A549 (cell line): ENCODE data around the gene CREB5. TPM values are rescaled to one million over a fixed set of nuclear protein-coding genes. Genes with fewer than 3 reads are reported as not detected.

Experiments used
- ATAC-seq, 2 experiments: fragments of 200-7000 bp in 1 of 2; fragments of >200 bp in 1 of 2; cut with Nextera tagmentation in 1 of 2; cut with Tn5 transposase in 1 of 2; 3 replicates each; pipeline versions ENCODE4 v1.8.0 to v1.9.1; 2018 to 2020; ENCODE audit warnings: mild to moderate bottlenecking in 1 of 2, moderate library complexity in 1 of 2
- CTCF ChIA-PET: fragments of 300-600 bp; sonication (Branson Sonifier 250); formaldehyde crosslinking; extraction: SDS; loops from one replicate; lab custom pipeline; 2021; ENCODE audit warnings: antibody characterized with exemption, inconsistent platforms; lab: Yijun Ruan, JAX
- POLR2A ChIA-PET: fragments of 350-600 bp; formaldehyde crosslinking; extraction: SDS; loops from one replicate; lab custom pipeline; 2021; ENCODE audit warnings: antibody characterized with exemption, inconsistent platforms; lab: Yijun Ruan, JAX
- DNase-seq, 2 experiments: peaks; one replicate each; pipeline versions ENCODE4 v3.0.0 to v3.0.0-alpha.2; 2011 to 2016; ENCODE audit warnings: low read depth in 1 of 2, low spot score in 1 of 2
- FAIRE-seq: peaks from 2 replicates; lab custom pipeline; 2011; peaks lifted over from hg19 to GRCh38; lab: Jason Lieb, UNC
- H3K27ac ChIP-seq, 2 experiments: fragments of >200 bp; sonication (Bioruptor Twin); formaldehyde crosslinking; 3 replicates each; pipeline ENCODE4 v1.5.1; 2016 to 2017
- H3K4me1 ChIP-seq: fragments of >200 bp; sonication (Bioruptor Twin); formaldehyde crosslinking; 3 replicates; pipeline ENCODE4 v1.6.1; 2016
- H3K4me2 ChIP-seq: fragments of >200 bp; sonication (Bioruptor Twin); formaldehyde crosslinking; 3 replicates; pipeline ENCODE4 v1.6.1; 2016
- H3K4me3 ChIP-seq: fragments of >200 bp; sonication (Bioruptor Twin); formaldehyde crosslinking; 3 replicates; pipeline ENCODE4 v1.5.1; 2016
- H3K9me3 ChIP-seq: fragments of >200 bp; sonication (Bioruptor Twin); formaldehyde crosslinking; 3 replicates; pipeline ENCODE4 v1.6.1; 2016
- CBX2 ChIP-seq: fragments of 200-600 bp; sonication (generic); IDR thresholded peaks from 2 replicates; pipeline ENCODE4 v1.6.1; 2016; ENCODE audit warnings: low read depth, mild to moderate bottlenecking, borderline replicate concordance
- CEBPB ChIP-seq, 2 experiments: fragments of >200 bp in 1 of 2; sonication (Bioruptor Twin) in 1 of 2; formaldehyde crosslinking in 1 of 2; IDR thresholded peaks; 2 replicates each; pipeline ENCODE4 v1.6.1; 2012 to 2016
- EP300 ChIP-seq, 2 experiments: fragments of >200 bp; sonication (Bioruptor Twin); formaldehyde crosslinking; IDR thresholded peaks; 2 replicates in 1 of 2; 3 replicates in 1 of 2; pipeline ENCODE4 v1.6.1; 2016 to 2017
- ESRRA ChIP-seq: fragments of 150-350 bp; IDR thresholded peaks from 2 replicates; pipeline ENCODE4 v1.6.1; 2014; ENCODE audit warnings: mild to moderate bottlenecking, low read length, borderline replicate concordance
- FOSL2 ChIP-seq, 2 experiments: fragments of 450-650 bp in 1 of 2; fragments of >200 bp in 1 of 2; sonication (Bioruptor Twin) in 1 of 2; formaldehyde crosslinking; IDR thresholded peaks; 2 replicates each; pipeline versions ENCODE4 v1.5.0 to v1.6.1; 2016 to 2020; ENCODE audit warnings: mild to moderate bottlenecking in 1 of 2, moderate library complexity in 1 of 2
- HOXB13 ChIP-seq: fragments of 250-450 bp; sonication (Bioruptor Pico); IDR thresholded peaks from 2 replicates; pipeline ENCODE4 v1.5.0; 2020; ENCODE audit warnings: low read depth, mild to moderate bottlenecking, moderate library complexity
- JUN ChIP-seq, 2 experiments: fragments of >200 bp; sonication (Bioruptor Twin); formaldehyde crosslinking; IDR thresholded peaks; 2 replicates in 1 of 2; 3 replicates in 1 of 2; pipeline ENCODE4 v1.6.1; 2016 to 2017
- KDM1A ChIP-seq: fragments of 200-600 bp; sonication (generic); IDR thresholded peaks from 2 replicates; pipeline ENCODE4 v1.6.1; 2016; ENCODE audit warnings: low read depth, mild to moderate bottlenecking
- MAFK ChIP-seq: fragments of 450-650 bp; IDR thresholded peaks from 2 replicates; pipeline ENCODE4 v1.6.1; 2014; ENCODE audit not compliant: partially characterized antibody
- MAZ ChIP-seq: fragments of 150-350 bp; IDR thresholded peaks from 2 replicates; pipeline ENCODE4 v1.6.1; 2014; ENCODE audit warnings: antibody characterized with exemption, low read depth, low read length, borderline replicate concordance
- MYC ChIP-seq: IDR thresholded peaks from 2 replicates; pipeline ENCODE4 v1.6.1; 2012; ENCODE audit warnings: mild to moderate bottlenecking, inconsistent platforms, low read length, improper control_type of control experiment, borderline replicate concordance
- NFE2L2 ChIP-seq: fragments of 150-350 bp; conservative IDR thresholded peaks from 2 replicates; pipeline ENCODE4 v1.6.1; 2014; ENCODE audit warnings: low read length
- PBX3 ChIP-seq: IDR thresholded peaks from 2 replicates; pipeline ENCODE4 v1.6.1; 2012
- POLR2AphosphoS2 ChIP-seq: conservative IDR thresholded peaks from 2 replicates; pipeline ENCODE4 v1.6.1; 2012; ENCODE audit warnings: low read length, improper control_type of control experiment, inconsistent platforms
- RARB ChIP-seq: fragments of 250-450 bp; sonication (Bioruptor Pico); IDR thresholded peaks from 2 replicates; pipeline ENCODE4 v1.8.0; 2021; ENCODE audit warnings: mild to moderate bottlenecking, moderate library complexity
- REST ChIP-seq: fragments of 200-600 bp; sonication (generic); IDR thresholded peaks from 2 replicates; pipeline ENCODE4 v1.6.1; 2016; ENCODE audit warnings: antibody characterized with exemption, mild to moderate bottlenecking, moderate library complexity
- RFX5 ChIP-seq: fragments of 450-650 bp; IDR thresholded peaks from 2 replicates; pipeline ENCODE4 v1.7.1; 2014; ENCODE audit warnings: antibody characterized with exemption, mild to moderate bottlenecking, moderate library complexity
- RNF2 ChIP-seq: fragments of 200-600 bp; sonication (generic); IDR thresholded peaks from 2 replicates; pipeline ENCODE4 v1.6.1; 2016; ENCODE audit warnings: low read depth, mild to moderate bottlenecking, antibody characterized with exemption, moderate library complexity, borderline replicate concordance
- TFCP2L1 ChIP-seq: fragments of 250-450 bp; sonication (Bioruptor Pico); IDR thresholded peaks from 2 replicates; pipeline ENCODE4 v1.5.0; 2021; ENCODE audit warnings: mild to moderate bottlenecking
- TP53 ChIP-seq: fragments of 250-450 bp; sonication (Bioruptor Pico); IDR thresholded peaks from 2 replicates; pipeline ENCODE4 v1.5.0; 2021; ENCODE audit warnings: mild to moderate bottlenecking, moderate library complexity
- WGBS: methylation state at CpG from one replicate; pipeline ENCODE4 v1.1.6; 2017; ENCODE audit errors: missing lambda C conversion rate; 5-methylcytosine and 5-hydroxymethylcytosine counted together
- polyA plus RNA-seq, 4 experiments: library from polyadenylated mRNA; depleted of rRNA in 3 of 4; stranded (reverse); fragments of >200 nt; fragmentation: RNase III in 1 of 4; extraction: RNeasy Plus Mini Kit Qiagen cat#74134 plus additional on column Dnase treatment in 1 of 4; gene quantifications; 2 replicates in 3 of 4; 3 replicates in 1 of 4; pipeline ENCODE4 v1.2.3, GENCODE V29; 2011 to 2017
- TF ChIP-seq, protein P1 (sequence below): fragments of 250-450 bp; sonication (Bioruptor Pico); IDR thresholded peaks from 2 replicates; pipeline ENCODE4 v1.5.0; 2021; ENCODE audit warnings: mild to moderate bottlenecking, moderate library complexity, borderline replicate concordance
- TF ChIP-seq, protein P2 (sequence below): fragments of >200 bp; sonication (Bioruptor Twin); formaldehyde crosslinking; IDR thresholded peaks from 3 replicates; pipeline ENCODE4 v1.6.1; 2016

Gene CREB5
- polyA plus RNA-seq, 2 of the 4 experiments (the other 2 are of a cell fraction) = 0.61 to 1.5 TPM

GRCh38 chr7:28711114-28711513 lies 298.8 kb downstream of the CREB5 start:
- no peak for DNase-seq
- ChIA-PET CTCF (interaction anchor here (0.6 to 1.6 kb wide), 3 partner anchors 10 to 41 kb away, joined by 3 read pairs; no protein-coding TSS in a partner anchor), POLR2A (no interaction called here)
- H3K9me3 ChIP-seq = no peaks in the 10 kb centered on the region
- TF ChIP-seq MAFK (no peak), MAZ (no peak), JUN (IDR thresholded peaks at IDR 0.05) (no peak), NFE2L2 (no peak), REST (no peak), FOSL2 (IDR thresholded peaks at IDR 0.05) (no peak), FOSL2 (CRISPR knock-in tag; IDR thresholded peaks at IDR 0.05) (no peak), ESRRA (no peak), EP300 (IDR thresholded peaks at IDR 0.05) (no peak), MYC (no peak), RNF2 (no peak), HOXB13 (CRISPR knock-in tag) (no peak), KDM1A (no peak)
- TF ChIP-seq, protein P1, sequence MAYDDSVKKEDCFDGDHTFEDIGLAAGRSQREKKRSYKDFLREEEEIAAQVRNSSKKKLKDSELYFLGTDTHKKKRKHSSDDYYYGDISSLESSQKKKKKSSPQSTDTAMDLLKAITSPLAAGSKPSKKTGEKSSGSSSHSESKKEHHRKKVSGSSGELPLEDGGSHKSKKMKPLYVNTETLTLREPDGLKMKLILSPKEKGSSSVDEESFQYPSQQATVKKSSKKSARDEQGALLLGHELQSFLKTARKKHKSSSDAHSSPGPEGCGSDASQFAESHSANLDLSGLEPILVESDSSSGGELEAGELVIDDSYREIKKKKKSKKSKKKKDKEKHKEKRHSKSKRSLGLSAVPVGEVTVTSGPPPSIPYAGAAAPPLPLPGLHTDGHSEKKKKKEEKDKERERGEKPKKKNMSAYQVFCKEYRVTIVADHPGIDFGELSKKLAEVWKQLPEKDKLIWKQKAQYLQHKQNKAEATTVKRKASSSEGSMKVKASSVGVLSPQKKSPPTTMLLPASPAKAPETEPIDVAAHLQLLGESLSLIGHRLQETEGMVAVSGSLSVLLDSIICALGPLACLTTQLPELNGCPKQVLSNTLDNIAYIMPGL (CRISPR knock-in tag) = no peak
- no peaks in the 10 kb centered on the region for H3K4me1 ChIP-seq
- H3K4me2 ChIP-seq = no peak overlapping the region
- FAIRE-seq = no peak
- 60% methylated on average over 3 of the region's 3 CpGs for WGBS
- H3K27ac ChIP-seq = no peak overlapping the region
- no peak overlapping the region for H3K4me3 ChIP-seq
- no peak for ATAC-seq

GRCh38 chr7:28714459-28715120 lies 302.3 kb downstream of the CREB5 start:
- H3K4me1 ChIP-seq = no peaks in the 10 kb centered on the region
- CTCF ChIA-PET = interaction anchor here (1.6 kb wide), 1 partner anchor 41 kb away, joined by 3 read pairs; no protein-coding TSS in a partner anchor
- POLR2A ChIA-PET = no interaction called here
- FAIRE-seq (no peak), DNase-seq (no peak), ATAC-seq (no peak)
- H3K4me3 ChIP-seq = no peak overlapping the region
- no peak overlapping the region for H3K27ac ChIP-seq
- H3K4me2 ChIP-seq = no peak overlapping the region
- no peaks in the 10 kb centered on the region for H3K9me3 ChIP-seq
- TF ChIP-seq KDM1A (no peak), RFX5 (no peak), TP53 (no peak), POLR2AphosphoS2 (no peak), CBX2 (no peak), CEBPB (IDR thresholded peaks at IDR 0.05) (no peak), RARB (no peak), TFCP2L1 (CRISPR knock-in tag) (no peak), PBX3 (no peak)
- TF ChIP-seq, protein P2, sequence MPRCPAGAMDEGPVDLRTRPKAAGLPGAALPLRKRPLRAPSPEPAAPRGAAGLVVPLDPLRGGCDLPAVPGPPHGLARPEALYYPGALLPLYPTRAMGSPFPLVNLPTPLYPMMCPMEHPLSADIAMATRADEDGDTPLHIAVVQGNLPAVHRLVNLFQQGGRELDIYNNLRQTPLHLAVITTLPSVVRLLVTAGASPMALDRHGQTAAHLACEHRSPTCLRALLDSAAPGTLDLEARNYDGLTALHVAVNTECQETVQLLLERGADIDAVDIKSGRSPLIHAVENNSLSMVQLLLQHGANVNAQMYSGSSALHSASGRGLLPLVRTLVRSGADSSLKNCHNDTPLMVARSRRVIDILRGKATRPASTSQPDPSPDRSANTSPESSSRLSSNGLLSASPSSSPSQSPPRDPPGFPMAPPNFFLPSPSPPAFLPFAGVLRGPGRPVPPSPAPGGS = no peak
- TF ChIP-seq, protein P1 (CRISPR knock-in tag) = no peak
- WGBS = 47% methylated on average over 6 of the region's 6 CpGs
